Suprapubic skin (tissue), 4 donors: ENCODE data around the gene RYR1. TPM values are rescaled to one million over a fixed set of nuclear protein-coding genes. Genes with fewer than 3 reads are reported as not detected.

Experiments
- DNase-seq, 2 donors: peaks; one replicate each; pipeline ENCODE4 v3.0.0-alpha.2; 2019; ENCODE audit warnings: low spot score in 2 of 2
- H3K27ac ChIP-seq: fragments of 200-600 bp; sonication (generic); one replicate; pipeline ENCODE4 v1.5.1; 2019
- H3K27me3 ChIP-seq: fragments of 200-600 bp; sonication (generic); one replicate; pipeline ENCODE4 v1.5.1; 2019
- H3K36me3 ChIP-seq: fragments of 200-600 bp; sonication (generic); one replicate; pipeline ENCODE4 v1.5.1; 2019
- H3K4me1 ChIP-seq: fragments of 200-600 bp; sonication (generic); one replicate; pipeline ENCODE4 v1.5.1; 2019
- H3K4me3 ChIP-seq: fragments of 200-600 bp; sonication (generic); one replicate; pipeline ENCODE4 v1.5.1; 2019; ENCODE audit warnings: mild to moderate bottlenecking
- H3K9me3 ChIP-seq: fragments of 200-600 bp; sonication (generic); one replicate; pipeline ENCODE4 v1.5.1; 2019
- CTCF ChIP-seq, 2 donors: fragments of 200-600 bp in 1 of 2; fragments of 450-650 bp in 1 of 2; sonication (generic) in 1 of 2; IDR thresholded peaks; one replicate each; pipeline ENCODE4 v1.5.1; 2016 to 2019; ENCODE audit warnings: antibody characterized with exemption in 2 of 2, mild to moderate bottlenecking in 1 of 2, moderate library complexity in 1 of 2
- EP300 ChIP-seq: sonication (generic); formaldehyde crosslinking; IDR thresholded peaks from one replicate; pipeline ENCODE4 v1.6.1; 2017; ENCODE audit warnings: antibody characterized with exemption
- POLR2A ChIP-seq, 2 donors: fragments of 450-650 bp; IDR thresholded peaks; one replicate each; pipeline ENCODE4 v1.6.1; 2017; ENCODE audit warnings: antibody characterized with exemption in 2 of 2, mild to moderate bottlenecking in 2 of 2, moderate library complexity in 2 of 2
- POLR2AphosphoS5 ChIP-seq, 3 donors: sonication (generic); formaldehyde crosslinking; IDR thresholded peaks; one replicate each; pipeline ENCODE4 v1.6.1; 2017; ENCODE audit warnings: antibody characterized with exemption in 3 of 3
- WGBS: methylation state at CpG from one replicate; pipeline ENCODE4 v1.1.5; 2018; 5-methylcytosine and 5-hydroxymethylcytosine counted together
- total RNA-seq, 4 donors: library from RNA; depleted of rRNA; stranded (reverse); fragments of >200 nt; gene quantifications; one replicate each; pipeline ENCODE4 v1.1.0, GENCODE V29; 2016

The RYR1 gene
- total RNA-seq, 4 donors from 2014 or later: 8.4 to 26.1 (median 13.1) TPM

GRCh38 chr19:38440592-38440991, 7.1 kb downstream of the RYR1 start:
- Histone ChIP-seq H3K4me1 (no peaks in the 10 kb centered on the region), H3K9me3 (no peaks in the 10 kb centered on the region), H3K27ac (no peak overlapping the region), H3K4me3 (no peak overlapping the region), H3K36me3 (no peaks in the 10 kb centered on the region), H3K27me3 (peaks cover 12% of the 10 kb centered on the region)
- 66% methylated on average over 14 of the region's 14 CpGs for WGBS
- DNase-seq: no peak
- TF ChIP-seq POLR2A (IDR thresholded peaks at IDR 0.05) (no peak), EP300 (no peak), POLR2AphosphoS5 (IDR thresholded peaks at IDR 0.05) (no peak), CTCF (IDR thresholded peaks at IDR 0.05) (no peak)

- no peak for TF ChIP-seq POLR2AphosphoS5 (IDR thresholded peaks at IDR 0.05)
Measured at GRCh38 chr19:38441657-38442348, 8.3 kb downstream of the RYR1 start.

GRCh38 chr19:38442736-38443135, 9.2 kb downstream of the RYR1 start:
- Histone ChIP-seq H3K36me3 (no peaks in the 10 kb centered on the region), H3K9me3 (no peaks in the 10 kb centered on the region), H3K4me3 (no peak overlapping the region), H3K4me1 (no peaks in the 10 kb centered on the region), H3K27me3 (peaks cover 7% of the 10 kb centered on the region), H3K27ac (no peak overlapping the region)
- DNase-seq: no peak
- TF ChIP-seq POLR2AphosphoS5 (IDR thresholded peaks at IDR 0.05): no peak
- TF ChIP-seq EP300: no peak
- TF ChIP-seq CTCF (IDR thresholded peaks at IDR 0.05): no peak
- no peak for TF ChIP-seq POLR2A (IDR thresholded peaks at IDR 0.05)
- 94% methylated on average over 6 of the region's 9 CpGs for WGBS

More at GRCh38 chr19:38441657-38442348, 8.3 kb downstream of the RYR1 start:
- Histone ChIP-seq H3K27me3 (peaks cover 9% of the 10 kb centered on the region), H3K27ac (no peak overlapping the region), H3K4me3 (no peak overlapping the region), H3K4me1 (no peaks in the 10 kb centered on the region), H3K9me3 (no peaks in the 10 kb centered on the region), H3K36me3 (no peaks in the 10 kb centered on the region)
- WGBS: 58% methylated on average over 7 of the region's 7 CpGs
- no peak for DNase-seq

GRCh38 chr19:38443458-38443999, 10.0 kb downstream of the RYR1 start:
- Histone ChIP-seq H3K4me1 (no peaks in the 10 kb centered on the region), H3K9me3 (no peaks in the 10 kb centered on the region), H3K27ac (no peak overlapping the region), H3K27me3 (peaks cover 7% of the 10 kb centered on the region), H3K4me3 (no peak overlapping the region), H3K36me3 (no peaks in the 10 kb centered on the region)
- WGBS: 76% methylated on average over 8 of the region's 15 CpGs
- TF ChIP-seq POLR2A (IDR thresholded peaks at IDR 0.05): no peak
- no peak for TF ChIP-seq CTCF (IDR thresholded peaks at IDR 0.05)
- no peak for TF ChIP-seq EP300
- no peak for TF ChIP-seq POLR2AphosphoS5 (IDR thresholded peaks at IDR 0.05)
- DNase-seq: no peak

- DNase-seq: no peak
- 86% methylated on average over 7 of the region's 7 CpGs for WGBS
- Histone ChIP-seq H3K36me3 (no peaks in the 10 kb centered on the region), H3K4me1 (no peaks in the 10 kb centered on the region), H3K4me3 (no peak overlapping the region), H3K27ac (no peak overlapping the region), H3K27me3 (peaks cover 7% of the 10 kb centered on the region), H3K9me3 (no peaks in the 10 kb centered on the region)
- no peak for TF ChIP-seq EP300
- TF ChIP-seq POLR2AphosphoS5 (IDR thresholded peaks at IDR 0.05): no peak
- no peak for TF ChIP-seq CTCF (IDR thresholded peaks at IDR 0.05)
- no peak for TF ChIP-seq POLR2A (IDR thresholded peaks at IDR 0.05)
Measured at GRCh38 chr19:38444026-38444425, 10.5 kb downstream of the RYR1 start.
